AG08395 (cell line): ENCODE data around the gene ACP5.
"Not testable (repeated sequence)": the region's sequence is repeated elsewhere in the genome, so short reads cannot be mapped to it uniquely, and the experiment has no call there.

Experiments used
- DNase-seq: peaks from one replicate; pipeline ENCODE4 v3.0.0; 2012; ENCODE audit warnings: mixed read lengths, low spot score

The ACP5 gene

DNA sequence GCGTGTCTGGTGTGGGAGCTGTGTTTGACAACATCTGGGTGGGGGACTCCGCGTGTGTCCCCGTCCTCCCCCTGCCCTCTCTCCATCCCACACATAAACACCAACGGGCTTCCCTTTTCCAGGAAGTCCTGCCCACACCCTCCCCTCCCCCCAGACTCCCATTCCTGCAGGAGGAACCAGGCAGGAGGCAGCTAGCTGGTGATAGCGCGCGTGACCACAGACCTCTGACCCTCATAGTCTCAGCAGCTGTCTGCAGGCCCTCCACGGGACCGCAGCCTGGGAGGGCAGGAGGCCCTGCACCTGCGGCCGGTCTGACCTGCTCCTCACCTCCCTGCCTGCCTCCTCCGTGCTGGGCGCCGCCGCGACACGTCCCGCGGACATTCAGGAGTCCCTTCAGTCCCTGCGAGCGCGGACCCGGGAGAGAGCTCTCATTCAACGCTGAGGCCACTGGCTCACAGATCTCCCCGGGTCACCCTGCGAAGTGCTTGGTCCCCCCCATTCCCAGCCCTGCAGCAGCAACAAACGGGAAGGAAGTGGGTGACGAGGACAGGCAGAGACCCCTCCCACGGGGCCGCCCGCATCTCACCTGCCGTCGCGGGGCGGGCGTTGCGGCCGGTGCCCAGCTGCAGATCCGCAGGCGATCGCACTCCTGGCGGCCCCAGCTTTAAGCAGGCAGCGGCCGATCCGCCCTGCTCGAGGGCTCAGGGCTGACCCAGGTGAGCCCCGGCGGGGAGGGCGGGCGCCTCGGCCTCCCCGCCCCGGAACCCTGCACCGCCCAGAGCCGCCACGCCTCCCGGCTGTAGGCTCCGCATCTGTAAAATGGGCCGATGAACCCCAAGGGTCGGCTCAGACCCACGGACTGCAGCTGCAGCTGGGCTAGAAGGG is 1.1 kb upstream of the ACP5 start:
- no peak for DNase-seq

DNA sequence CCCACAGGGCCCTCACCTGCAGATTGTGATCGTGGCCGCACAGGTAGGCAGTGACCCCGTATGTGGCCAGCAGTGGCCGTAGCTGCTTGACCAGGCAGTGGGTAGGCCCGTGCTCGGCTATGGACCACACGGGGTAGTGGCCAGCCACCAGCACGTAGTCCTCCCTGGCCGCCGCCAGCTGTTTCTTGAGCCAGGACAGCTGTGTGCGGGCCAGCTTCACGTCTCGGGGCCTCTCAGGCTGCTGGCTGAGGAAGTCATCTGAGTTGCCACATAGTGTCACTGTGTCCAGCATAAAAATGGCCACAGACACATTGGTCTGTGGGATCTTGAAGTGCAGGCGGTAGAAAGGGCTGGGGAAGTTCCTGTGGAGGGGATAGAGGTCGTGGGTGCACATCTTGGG is 1.2 kb downstream of the ACP5 start:
- no peak for DNase-seq

DNA sequence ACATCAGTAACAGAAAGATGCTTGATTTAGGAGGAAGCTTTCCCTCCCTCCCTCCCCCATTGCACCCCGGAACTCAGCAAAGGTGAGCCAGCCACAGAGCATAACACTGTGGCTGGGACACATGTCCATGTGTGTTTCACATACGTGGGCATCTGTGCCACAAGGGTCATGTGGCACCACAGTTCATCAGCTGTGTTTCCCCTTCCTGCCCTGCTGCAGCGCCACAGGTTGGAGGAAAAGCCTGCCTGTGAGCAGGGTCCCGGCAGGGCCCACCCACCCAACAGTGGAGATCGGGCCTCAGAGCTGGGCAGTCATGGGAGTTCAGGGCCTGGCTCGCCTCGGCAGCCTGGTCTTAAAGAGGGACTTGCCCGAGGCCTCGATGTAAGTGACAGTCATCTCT is 2.8 kb downstream of the ACP5 start:
- DNase-seq = no peak

DNA sequence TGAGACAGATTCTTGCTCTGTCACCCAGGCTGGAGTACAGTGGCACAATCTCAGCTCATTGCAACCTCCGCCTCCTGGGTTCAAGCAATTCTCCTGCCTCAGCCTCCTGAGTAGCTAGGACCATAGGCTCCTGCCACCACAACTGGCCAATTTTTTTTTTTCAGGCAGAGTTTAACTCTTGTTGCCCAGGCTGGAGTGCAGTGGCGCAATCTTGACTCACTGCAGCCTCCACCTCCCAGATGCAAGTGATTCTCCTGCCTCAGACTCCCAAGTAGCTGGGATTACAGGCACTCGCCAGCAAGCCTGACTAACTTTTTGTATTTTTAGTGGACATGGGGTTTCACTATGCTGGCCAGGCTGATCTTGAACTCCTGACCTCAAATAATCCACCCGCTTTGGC is 3.7 kb downstream of the ACP5 start:
- not testable (repeated sequence) for DNase-seq

DNA sequence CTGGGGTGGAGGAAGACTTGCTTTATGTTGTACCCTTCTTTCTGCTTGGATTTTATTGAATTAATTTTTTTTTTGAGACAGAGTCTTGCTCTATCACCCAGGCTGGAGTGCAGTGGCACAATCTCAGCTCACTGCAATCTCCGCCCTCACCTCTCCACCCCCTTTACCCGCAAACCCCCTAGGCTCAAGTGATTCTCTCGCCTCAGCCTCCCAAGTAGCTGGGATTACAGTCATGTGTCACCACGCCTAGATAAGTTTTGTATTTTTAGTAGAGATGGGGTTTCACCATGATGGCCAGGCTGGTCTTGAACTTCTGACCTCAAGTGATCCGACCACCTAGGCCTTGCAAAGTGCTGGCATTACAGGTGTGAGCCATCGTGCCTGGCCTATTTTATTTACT is 4.1 kb downstream of the ACP5 start:
- DNase-seq = not testable (repeated sequence)

DNA sequence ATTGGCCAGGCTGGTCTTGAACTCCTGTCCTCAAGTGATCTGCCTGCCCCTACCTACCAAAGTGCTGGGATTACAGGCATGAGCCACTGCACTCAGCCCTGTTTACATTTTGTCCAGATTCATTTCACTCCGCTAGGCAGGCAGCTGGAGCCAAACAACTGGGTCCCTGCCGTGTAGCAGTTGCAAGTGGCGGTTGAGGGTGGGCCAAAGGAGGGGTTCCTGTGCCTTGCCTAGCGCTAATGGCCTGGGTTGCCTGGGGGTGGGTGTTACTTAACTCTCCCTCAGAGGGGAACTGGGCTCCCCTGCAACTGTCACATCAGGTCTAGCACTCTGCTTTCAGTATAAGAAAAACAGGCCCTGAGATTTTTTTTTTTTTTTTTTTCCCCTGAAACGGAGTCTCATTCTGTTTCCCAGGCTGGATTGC is 7.4 kb downstream of the ACP5 start:
- no peak for DNase-seq

DNA sequence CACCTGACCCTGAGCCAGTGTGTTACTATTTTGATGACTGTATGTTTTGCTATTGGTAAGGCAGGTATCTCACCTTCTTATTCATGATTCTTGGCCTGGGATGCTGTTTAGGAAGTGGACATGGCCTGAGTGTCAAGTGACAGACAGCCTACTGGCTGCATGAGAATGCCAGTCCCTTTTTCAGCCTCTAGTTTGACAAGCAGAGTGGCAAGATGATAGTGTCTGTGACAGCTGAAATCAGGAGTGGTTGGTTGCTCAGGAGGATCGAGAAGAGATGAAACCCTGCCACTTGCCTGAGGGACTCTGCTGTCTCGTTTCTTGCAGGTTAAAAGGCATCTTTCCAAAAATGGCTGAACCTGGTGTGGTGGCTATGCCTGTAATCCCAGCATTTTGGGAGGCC is 11.3 kb downstream of the ACP5 start:
- no peak for DNase-seq

DNA sequence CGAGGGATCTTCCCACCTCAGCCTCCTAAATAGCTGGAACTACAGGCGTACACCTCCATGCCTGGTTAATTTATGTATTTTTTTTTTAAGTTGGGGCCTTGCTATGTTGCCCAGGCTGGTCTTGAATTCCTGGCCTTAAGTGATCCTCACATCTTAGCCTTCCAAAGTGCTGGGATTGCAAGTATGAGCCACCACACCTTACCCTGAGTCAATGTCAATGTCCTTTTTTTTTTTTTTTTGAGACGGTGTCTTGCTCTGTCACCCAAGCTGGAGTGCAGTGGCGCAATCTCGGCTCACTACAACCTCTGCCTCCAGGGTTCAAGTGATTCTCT is 11.8 kb downstream of the ACP5 start:
- DNase-seq = not testable (repeated sequence)

DNA sequence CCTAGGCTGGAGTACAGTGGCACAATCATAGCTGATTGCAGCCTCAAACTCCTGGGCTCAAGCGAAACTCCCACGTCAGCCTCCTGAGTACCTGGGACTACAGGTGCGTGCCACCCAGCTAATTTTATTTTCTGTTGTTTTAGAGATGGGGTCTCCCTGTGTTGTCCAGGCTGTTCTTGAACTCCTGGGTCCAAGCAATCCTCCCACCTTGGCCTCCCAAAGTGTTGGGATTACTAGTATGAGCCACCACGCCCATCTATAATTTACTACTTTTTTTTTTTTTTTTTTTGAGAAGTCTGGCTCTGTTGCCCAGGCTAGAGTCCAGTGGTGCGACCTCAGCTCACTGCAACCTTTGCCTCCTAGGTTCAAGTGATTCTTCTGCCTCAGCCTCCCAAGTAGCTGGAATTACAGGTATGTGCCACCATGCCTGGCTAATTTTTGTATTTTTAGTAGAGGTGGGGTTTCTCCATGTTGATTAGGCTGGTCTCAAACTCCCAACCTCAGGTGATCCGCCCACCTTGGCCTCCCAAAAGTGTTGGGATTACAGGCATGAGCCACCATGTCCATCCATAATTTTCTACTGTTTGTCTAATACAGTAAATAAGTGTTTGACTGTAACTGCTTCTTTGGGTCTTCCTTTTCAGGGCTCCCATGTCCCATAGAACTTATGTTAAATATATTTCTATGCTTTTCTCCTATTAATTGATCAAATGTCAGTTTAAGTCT is 13.2 kb downstream of the ACP5 start:
- not testable (repeated sequence) for DNase-seq

DNA sequence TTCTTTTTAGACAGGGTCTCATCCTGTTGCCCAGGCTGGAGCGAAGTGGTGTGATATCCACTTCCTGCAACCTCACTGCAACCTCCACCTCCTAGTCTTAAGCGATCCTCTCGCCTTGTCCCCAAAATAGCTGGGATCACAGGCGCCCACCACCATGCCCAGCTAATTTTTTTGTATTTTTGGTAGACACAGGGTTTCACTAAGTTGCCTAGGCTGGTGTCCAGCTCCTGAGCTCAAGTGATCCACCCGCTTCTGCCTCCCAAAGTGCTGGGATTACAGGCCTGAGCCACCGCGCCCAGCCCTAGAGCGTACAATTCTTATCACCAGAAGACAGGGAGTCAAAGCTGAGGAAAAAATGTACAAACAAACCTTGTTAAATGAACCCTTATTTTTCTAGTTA is 13.9 kb downstream of the ACP5 start:
- no peak for DNase-seq

DNA sequence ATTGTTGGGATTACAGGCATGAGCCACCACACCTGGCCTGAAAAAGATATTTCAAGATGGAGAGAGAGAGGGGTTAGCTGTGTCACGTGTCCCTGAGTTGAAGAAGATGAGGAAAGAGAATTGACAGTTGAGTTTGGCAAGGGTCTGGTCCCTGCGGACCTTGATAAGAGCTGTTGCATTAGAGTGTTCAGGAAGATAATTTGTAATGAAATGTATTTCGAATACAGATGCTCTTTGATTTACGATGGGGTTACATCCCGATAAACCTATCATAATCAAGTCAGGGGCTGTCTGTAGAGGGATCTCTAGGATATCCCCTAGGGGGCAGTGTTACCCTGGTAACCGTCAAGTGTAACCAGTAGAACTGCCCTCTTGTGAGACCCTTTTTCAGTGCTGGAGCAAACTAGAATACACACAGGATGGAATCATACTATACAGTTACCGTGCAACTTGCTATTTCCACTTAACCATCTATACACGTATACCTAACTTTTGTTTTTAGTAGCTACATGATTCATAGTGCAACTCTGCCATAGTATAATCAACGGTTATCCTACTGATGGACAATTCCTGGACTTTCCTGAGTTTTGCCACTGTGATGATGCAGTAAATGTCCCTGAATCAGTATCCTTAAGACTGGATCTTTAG is 16.9 kb downstream of the ACP5 start:
- DNase-seq = peak; percentile 63

DNA sequence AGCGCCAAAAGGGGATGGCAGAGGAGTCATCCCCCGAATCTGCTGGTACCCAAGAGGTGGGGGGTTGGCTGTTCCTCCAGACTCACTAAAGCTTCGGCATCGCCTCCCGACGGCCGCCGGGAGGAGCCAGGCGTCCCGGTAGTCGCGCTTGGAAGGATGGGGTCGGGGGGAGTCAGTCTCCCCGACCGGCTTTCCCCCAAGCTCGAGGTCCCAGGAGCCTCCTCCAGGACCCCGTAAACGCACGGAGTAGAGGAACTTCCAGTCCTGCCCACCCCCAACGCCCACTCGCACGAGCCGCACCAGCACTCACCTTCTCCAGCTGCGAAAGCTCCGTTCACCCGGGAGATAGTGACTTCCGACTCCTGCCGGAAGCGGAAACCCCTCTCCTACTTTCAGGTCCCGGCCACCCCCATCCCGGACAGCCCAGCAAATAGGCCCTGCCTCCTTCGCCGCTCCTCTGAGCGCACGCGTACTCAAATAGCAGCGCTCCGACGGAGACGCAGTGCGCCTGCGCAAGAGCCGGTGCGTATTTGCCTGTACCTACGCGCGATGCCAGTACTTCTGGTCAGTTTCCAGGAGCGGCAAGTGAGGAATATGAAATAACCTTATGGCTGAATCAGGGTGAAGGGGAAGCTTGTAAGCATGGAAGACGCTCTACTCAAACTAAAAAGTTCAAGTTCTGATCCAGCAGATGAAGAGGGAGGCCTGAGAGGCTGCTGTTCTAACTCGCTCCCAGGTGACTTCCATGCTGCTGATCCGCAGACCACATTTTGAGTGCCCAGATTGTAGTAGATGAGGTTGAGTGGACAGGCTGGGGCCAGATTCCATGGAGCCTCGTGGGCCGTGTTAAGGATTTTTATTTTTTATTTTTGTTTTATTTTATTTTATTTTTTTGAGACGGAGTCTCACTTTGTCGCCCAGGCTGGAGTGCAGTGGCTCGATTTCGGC is 18.3 kb downstream of the ACP5 start, which contains the start of gene ELOF1:
Gene ELOF1, minus strand, starts transcription at position 350 of the 948 bp plus-strand sequence. CDS start 4,883 bp downstream, outside the sequence.
- DNase-seq = peak; percentile 100

DNA sequence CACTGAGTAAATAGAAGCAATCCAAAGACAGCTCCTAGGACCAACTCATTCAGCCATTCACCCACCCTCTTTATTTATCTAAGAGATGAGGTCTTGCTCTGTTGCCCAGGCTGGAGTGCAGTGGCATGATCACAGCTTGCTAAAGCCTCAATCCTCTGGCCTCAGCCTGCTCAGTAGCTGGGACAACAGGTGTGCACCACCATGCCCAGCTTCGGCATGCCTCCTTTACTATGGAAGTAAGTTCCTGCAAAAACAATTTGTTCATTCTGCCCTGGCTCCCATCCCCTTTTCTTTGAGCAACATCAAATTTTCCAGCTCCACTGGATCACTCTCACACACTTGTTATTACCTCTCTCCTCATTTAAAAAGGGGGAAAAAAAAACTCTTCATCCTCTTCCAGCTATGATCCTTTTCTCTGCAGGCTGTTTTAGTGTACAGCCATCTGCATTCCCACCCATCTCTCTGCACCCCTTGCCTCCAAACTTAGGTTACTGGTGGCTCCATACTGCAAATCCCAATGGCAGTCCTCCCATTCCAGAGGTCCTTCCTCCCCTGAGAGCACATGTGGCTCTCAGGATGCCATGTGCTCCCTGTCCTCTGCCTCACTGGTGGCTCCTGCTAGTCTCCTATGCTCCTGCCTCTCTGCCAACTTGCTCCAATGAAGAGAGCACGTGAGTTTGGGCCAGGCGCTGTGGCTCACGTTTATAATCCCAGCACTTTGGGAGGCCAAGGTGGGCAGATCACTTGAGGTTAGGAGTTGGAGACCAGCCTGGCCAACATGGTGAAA is 20.6 kb downstream of the ACP5 start:
- no peak for DNase-seq

DNA sequence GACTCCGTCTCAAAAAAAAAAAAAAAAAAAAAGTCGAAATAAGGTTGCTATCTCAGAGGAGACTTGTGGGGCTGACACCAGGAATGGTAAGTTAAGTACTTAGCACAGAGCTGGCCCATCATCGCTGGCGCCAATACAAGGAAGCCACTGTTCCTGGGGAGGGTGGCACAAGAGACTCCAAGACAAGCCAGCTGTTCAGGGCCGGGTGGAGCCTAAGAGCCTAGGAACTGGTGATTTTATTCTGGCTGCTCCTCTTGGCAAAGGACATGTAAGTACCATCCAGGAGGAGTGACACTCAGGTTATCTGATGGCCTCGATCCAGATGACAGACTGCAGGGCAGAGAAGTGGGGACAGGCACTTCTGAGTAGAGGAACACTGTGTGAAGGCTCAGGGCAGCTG is 22.2 kb downstream of the ACP5 start:
- DNase-seq = no peak

DNA sequence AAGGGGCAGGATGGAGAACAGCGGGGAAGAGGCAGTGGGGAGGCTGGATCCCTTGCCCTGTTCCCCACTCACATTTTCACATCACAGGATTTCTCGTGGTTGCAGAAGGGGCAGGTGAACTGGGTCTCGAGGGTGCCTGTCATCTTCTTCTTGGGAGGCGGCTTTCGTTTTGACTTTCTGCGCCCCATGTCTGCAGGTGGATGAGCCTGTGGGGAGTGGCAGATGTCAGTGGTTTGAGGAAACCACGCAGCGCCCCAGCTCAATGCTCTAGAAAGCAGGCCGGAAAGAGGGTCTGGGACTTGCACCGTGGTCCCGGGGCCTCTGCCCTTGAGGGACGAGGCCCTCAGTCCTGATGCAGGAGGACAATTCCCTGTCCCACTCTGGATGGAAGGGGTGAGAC is 23.3 kb downstream of the ACP5 start:
- no peak for DNase-seq

DNA sequence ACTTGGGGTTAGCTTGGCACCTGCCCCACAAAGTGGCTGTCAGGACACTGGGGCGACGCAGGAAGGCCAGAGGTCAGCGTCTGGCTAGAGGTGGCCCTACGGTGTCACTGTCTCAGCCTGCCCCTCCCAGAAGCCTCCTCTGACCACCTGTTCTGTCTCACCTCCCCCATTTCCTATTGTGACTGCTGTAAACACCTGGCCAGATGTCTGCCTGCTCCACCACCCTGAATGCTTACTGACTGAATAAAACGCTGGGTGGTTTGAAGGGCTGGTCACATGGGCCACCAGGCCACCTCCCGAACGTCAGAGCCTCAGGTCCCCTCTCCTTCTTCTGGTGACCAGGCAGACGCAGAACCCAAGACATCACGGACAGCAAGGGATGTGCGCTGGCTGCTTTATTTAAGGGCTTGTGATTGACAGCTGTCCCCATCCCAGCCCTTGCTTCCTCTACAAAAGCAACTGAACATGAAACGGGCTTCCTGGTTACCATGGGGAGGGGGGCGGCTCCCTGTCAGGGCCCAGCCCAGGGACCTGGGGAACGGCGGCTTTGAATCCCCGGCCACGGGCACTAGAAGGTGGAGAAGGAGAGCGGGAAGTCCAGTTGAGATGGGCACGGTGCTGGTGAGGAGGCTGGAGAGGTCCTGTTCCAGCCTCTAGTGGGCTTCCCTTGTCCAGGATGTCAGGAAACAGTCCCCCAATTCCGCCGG is 24.6 kb downstream of the ACP5 start:
- DNase-seq = no peak

DNA sequence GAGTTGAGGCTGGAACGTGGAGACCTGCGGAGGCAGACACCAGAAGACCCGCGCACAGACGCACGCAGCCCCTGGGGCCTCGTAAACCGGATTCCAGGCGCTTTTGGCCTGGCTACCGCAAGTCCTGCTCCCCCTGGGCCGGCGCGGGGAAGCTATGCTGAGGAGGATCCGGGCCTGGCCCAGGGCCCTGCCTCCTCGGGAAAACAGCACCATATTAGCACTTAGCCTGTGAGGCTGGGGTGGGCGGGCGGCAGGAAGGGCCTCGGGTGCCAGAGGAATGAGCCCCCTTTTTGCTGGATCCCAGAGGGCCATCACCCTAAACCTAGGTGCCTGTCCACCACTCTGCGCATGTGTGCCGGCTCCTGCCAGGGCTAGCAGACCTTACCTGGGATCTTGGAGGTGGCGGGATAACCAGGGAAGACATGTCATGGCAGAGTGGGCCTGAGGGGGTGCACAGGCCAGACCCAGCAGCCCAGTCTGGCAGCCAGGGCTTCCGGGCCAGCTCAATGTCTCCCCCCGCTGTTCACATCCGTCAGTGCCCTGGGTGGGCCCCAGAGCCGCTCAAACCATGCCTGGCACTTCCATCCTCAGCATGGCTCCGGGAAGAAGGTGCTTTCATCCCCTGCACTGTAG is 25.7 kb downstream of the ACP5 start:
- DNase-seq = peak; percentile 33

DNA sequence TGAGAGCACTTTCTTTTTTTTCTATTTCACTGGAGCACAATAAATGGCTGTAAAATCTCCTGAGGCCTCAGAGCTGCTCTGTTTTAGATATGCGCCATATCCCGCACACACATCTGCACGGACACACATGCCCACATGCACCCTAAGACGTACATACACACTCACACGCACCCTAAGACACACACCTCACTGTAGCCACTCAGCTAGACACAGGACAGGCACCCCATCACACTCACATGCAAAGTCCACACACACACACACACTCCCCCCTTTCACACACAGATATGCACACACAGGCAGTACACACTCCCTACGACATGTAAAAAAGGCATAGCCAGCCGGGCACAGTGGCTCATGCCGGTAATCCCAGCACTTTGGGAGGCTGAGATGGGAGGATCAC is 27.2 kb downstream of the ACP5 start:
- DNase-seq = no peak

DNA sequence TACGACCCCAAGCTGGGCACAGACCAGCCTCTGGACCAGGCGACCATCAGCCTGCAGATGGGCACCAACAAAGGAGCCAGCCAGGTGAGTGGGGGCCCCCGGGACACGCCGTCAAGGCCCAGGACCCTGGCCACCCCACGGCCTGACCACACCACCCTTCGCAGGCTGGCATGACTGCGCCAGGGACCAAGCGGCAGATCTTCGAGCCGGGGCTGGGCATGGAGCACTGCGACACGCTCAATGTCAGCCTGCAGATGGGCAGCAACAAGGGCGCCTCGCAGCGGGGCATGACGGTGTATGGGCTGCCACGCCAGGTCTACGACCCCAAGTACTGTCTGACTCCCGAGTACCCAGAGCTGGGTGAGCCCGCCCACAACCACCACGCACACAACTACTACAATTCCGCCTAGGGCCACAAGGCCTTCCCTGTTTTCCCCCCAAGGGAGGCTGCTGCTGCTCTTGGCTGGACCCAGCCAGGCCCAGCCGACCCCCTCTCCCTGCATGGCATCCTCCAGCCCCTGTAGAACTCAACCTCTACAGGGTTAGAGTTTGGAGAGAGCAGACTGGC is 28.0 kb downstream of the ACP5 start:
- no peak for DNase-seq
